IPS-11a (cell line): Measurements from ENCODE around the gene PLA2G10.
"Not testable (repeated sequence)": the region's sequence is repeated elsewhere in the genome, so short reads cannot be mapped to it uniquely, and the experiment has no call there.

Source experiments
- H3K4me3 ChIP-seq: one replicate; pipeline ENCODE4 v1.5.1; 2013; ENCODE audit warnings: low read depth, low read length, control low read depth

PLA2G10 gene

DNA sequence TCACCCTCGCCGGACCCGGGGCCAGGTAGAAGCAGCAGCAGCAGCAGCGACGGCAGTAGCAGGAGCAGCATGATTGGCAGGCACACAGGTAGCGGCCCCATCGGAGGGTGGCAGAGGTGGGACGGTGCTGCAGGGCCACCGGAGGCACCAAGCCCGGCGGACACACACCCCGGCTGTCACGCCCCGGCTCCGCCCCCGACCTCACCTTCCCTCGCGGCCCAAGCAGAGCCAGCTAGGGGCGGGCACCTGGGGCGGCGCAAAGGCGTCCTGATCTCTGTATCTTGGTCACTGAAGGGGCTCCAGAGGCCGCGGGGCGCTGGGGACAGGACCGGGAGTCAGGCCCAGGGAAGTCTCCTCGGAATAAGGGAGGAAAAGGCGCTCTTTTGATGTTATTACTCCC, at the start of gene PLA2G10:
PLA2G10 (minus strand) TSS at position 180 of the 400 bp plus-strand sequence; CDS start at position 101, 79 bp downstream.
- not testable (repeated sequence) for H3K4me3 ChIP-seq

- not testable (repeated sequence) for H3K4me3 ChIP-seq
These were observed 48.4 kb upstream of the PLA2G10 start, which contains the start of gene NPIPA2 for GRCh38 chr16:14742273-14743128. Gene NPIPA2, plus strand, starts transcription at chr16:14742533. Its CDS starts 5,533 bp downstream, at chr16:14748066.

GRCh38 chr16:14741794-14742193, 47.7 kb upstream of the PLA2G10 start:
- not testable (repeated sequence) for H3K4me3 ChIP-seq

DNA sequence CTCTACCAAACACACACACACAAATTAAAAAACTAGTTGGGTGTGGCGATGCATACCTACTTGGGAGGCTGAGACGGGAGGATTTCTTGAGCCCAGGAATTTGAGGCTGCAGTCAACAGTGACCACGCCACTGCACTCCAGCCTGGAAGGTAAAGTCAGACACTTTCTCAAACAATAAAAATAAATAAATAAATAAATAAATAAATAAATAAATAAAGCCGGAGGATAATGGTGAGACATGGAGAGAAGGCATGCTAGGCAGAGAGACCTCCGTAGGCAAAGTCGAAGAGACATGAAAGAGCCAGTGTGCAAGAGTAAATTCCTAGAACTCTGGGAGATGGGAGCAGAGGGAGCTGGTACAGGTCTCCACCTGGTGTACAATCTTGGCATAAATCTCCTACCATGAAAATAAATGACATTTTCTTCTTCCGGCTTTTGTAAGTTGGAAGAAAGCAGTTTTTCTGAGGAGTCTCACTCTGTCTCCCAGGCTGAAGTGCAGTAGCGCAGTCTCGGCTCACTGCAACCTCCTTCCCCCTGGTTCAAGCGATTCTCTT, 46.8 kb upstream of the PLA2G10 start:
- not testable (repeated sequence) for H3K4me3 ChIP-seq

DNA sequence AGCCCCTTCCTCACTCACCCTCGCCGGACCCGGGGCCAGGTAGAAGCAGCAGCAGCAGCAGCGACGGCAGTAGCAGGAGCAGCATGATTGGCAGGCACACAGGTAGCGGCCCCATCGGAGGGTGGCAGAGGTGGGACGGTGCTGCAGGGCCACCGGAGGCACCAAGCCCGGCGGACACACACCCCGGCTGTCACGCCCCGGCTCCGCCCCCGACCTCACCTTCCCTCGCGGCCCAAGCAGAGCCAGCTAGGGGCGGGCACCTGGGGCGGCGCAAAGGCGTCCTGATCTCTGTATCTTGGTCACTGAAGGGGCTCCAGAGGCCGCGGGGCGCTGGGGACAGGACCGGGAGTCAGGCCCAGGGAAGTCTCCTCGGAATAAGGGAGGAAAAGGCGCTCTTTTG, 39.1 kb upstream of the PLA2G10 start:
- not testable (repeated sequence) for H3K4me3 ChIP-seq

DNA sequence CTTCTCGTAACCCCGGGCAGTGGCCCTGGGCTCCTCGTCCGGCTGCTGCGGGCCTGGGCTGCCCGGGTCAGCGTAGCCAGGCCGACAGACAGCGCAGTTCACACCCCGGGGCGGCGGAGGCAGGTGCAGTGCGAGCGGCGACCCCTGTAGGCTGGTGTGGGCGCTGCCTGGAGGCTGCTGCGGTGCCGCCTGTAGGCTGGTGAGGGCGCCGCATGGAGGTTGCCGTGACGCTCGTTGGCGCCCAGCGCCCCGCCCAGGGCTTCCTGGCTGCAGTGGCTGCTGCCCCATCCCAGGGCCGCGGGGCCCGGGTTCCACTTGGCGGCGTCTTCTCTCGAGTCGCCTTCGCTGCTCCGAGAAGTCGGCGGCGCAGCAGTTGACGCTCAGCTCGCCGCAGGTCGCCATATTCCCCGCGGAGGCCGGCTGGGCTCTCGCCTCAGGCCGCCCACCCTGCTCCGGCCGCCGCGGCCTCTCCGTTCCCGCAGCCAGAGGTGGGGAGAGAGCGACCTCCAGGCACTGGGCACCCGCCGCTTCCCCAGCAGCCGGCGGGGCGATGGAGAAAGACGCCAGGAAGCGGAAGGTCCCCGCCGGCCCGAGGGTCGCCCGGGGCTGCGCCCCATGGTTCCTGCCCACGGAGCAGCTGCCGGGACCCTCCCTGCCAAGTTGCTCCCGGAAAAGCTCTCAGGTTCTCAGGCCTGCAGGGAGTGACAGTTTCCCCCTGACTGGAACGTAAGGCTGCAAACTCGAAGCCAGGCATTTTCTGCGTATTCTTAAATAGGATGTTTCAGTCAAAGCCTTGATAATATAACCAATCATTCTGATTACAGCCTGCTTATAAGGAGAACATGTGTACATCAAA, 9.3 kb upstream of the PLA2G10 start, which contains the start of gene NPIPA3:
NPIPA3 (plus strand) TSS at position 256 of the 856 bp plus-strand sequence. CDS start 5,533 bp downstream, outside the sequence.
- not testable (repeated sequence) for H3K4me3 ChIP-seq

DNA sequence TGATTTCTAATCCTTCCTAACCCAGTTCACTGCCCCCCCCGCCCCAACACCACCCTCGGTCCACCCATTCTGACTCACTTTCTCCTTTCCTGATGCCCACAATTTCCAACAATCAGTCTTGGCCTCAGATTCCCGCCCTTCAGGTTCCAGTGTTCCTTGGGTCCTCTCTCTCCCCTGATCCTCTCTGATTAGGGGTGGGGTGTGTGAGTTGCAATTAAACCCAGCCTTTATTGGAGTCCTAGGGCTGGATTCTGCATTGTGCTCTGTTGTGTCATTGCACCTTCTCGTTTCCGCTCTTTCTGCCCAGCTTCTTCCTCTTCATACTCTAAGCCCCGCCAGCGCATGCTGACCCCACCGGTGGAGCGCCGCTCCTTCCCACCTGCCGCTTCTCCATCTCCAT, 8.6 kb upstream of the PLA2G10 start:
- H3K4me3 ChIP-seq: not testable (repeated sequence)

DNA sequence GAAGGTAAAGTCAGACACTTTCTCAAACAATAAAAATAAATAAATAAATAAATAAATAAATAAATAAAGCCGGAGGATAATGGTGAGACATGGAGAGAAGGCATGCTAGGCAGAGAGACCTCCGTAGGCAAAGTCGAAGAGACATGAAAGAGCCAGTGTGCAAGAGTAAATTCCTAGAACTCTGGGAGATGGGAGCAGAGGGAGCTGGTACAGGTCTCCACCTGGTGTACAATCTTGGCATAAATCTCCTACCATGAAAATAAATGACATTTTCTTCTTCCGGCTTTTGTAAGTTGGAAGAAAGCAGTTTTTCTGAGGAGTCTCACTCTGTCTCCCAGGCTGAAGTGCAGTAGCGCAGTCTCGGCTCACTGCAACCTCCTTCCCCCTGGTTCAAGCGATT, 7.8 kb upstream of the PLA2G10 start:
- not testable (repeated sequence) for H3K4me3 ChIP-seq

- not testable (repeated sequence) for H3K4me3 ChIP-seq
These were observed 8.0 kb downstream of the PLA2G10 start for GRCh38 chr16:14685870-14686793.

GRCh38 chr16:14682121-14682520, 12.0 kb downstream of the PLA2G10 start:
- H3K4me3 ChIP-seq: no peak overlapping the region

- no peak overlapping the region for H3K4me3 ChIP-seq
These were observed 13.0 kb downstream of the PLA2G10 start for GRCh38 chr16:14681115-14681514.

GRCh38 chr16:14680396-14680795, 13.7 kb downstream of the PLA2G10 start:
- H3K4me3 ChIP-seq: not testable (repeated sequence)

DNA sequence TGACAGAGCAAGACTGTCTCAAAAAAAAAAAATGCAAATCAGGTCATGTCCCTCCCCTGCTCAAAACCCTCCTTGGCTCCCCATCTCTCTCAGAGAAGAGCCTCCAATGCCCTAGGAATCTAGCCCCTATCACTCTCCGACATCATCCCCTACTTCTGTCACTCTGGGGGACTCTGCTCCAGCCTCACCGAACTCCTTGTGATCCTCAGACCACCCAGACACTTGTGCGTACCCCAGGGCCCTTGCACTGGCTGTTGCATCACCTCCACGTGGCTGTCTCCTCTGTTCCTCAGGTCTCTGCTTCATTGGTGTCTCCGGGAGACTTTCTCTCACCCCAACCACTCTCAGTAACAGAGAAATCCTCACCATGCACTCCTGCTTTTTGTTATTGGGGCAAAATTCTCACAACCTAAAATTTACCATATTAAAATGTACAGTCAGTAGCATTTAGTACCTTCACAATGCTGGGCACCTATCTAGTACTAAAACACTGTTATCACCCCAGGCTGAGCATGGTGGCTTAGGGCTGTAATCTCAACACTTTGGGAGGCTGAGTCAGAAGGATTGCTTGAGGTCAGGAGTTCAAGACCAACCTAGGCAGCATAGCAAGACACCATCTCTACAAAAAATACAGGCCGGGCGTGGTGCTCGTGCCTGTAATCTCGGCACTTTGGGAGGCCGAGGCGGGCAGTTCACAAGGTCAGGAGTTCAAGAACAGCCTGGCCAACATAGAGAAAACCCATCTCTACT, 15.2 kb downstream of the PLA2G10 start:
- H3K4me3 ChIP-seq: no peak overlapping the region

GRCh38 chr16:14677627-14678026, 16.5 kb downstream of the PLA2G10 start:
- H3K4me3 ChIP-seq: no peak overlapping the region

DNA sequence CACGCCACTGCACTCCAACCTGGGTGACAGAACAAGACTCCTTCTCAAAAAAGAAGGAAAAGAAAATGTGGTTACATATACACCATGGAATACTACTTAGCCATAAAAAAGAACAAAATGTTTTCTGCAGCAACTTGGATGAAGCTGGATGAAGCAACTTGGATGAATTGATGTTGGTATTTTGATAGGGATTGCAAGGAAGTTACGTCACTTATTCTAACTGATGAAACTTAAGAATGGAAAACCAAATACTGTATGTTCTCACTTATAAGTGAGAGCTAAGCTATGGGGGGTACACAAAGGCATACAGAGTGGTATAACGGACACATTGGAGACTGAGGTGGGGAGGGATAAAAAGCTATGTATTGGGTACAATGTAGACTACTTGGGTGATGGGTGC, 17.5 kb downstream of the PLA2G10 start:
- H3K4me3 ChIP-seq: no peak overlapping the region

DNA sequence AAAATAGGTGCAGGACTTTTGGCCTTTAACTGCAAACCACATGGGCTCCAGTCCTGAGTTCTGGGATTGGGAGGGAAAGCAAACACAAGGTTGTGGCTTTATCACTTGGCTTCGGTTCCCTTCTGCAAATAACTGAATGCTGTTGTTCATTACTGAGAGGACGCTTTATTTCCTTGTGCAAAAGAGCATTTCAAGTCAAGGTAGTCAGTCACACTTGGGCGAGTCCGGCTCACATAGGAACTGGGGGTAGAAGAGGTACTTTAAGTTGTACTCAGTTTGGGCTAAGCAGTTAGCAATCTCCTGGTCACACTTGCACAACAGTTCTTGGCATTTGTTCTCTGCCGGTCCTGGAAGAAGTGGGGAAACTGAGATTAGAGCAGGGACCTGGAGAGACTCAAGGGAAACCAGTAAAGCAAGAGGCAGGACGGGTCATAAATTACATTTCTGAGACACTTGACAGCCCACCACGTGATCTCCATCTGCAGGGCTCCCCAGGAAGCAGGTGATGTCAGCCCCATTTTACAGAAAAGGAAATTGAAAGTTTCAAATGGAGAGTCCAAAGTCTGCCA, 21.6 kb downstream of the PLA2G10 start:
- H3K4me3 ChIP-seq: no peak overlapping the region

DNA sequence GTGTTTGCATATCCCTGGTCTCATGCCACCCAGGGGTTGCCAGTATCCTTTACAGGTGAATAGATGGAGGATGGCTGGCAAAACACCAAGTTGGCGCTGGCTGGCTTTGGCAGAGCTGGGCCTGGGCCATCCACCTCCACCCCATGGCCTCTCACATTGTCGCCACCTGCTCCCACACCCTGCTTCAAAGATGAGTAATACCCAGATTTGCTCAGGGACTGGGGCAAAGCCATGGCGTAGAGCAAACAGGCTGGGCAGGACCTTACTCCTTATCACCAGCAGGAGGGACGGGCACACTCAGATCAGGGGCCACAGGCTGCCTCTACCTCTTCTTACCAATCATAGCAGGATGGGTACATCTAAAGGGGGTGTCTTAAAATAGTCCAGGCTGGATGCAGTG, 24.3 kb downstream of the PLA2G10 start:
- no peak overlapping the region for H3K4me3 ChIP-seq

GRCh38 chr16:14668556-14669223, 25.4 kb downstream of the PLA2G10 start:
- H3K4me3 ChIP-seq: no peak overlapping the region
